ENCODE measurements around the gene DNER. TPM values are rescaled to one million over a fixed set of nuclear protein-coding genes. Genes with fewer than 3 reads are reported as not detected.

Gene DNER
- total and polyA plus RNA-seq, 2 experiments from 2014 or later: 4.7 to 8.8 TPM

DNA sequence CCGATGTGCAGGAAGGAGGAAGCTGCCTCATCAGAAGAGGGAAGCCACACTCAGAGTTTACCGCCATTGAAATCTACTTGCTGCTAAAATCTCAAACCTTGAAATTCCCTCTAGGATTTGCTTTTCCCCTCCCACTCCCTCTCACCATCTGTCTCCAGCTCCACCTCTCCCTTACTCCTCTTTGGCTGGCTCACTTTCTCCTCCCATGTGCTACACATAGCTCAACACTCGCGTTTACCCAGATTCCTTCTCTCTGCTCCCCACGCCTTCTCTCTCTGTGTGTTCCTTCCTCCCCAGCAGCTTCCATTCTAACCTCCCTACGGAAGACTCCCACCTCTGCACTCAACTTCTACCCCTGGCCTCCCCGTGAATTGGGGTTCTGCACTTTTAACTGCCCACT lies 143.1 kb downstream of the DNER start (continued):
- TF ChIP-seq, protein P1, sequence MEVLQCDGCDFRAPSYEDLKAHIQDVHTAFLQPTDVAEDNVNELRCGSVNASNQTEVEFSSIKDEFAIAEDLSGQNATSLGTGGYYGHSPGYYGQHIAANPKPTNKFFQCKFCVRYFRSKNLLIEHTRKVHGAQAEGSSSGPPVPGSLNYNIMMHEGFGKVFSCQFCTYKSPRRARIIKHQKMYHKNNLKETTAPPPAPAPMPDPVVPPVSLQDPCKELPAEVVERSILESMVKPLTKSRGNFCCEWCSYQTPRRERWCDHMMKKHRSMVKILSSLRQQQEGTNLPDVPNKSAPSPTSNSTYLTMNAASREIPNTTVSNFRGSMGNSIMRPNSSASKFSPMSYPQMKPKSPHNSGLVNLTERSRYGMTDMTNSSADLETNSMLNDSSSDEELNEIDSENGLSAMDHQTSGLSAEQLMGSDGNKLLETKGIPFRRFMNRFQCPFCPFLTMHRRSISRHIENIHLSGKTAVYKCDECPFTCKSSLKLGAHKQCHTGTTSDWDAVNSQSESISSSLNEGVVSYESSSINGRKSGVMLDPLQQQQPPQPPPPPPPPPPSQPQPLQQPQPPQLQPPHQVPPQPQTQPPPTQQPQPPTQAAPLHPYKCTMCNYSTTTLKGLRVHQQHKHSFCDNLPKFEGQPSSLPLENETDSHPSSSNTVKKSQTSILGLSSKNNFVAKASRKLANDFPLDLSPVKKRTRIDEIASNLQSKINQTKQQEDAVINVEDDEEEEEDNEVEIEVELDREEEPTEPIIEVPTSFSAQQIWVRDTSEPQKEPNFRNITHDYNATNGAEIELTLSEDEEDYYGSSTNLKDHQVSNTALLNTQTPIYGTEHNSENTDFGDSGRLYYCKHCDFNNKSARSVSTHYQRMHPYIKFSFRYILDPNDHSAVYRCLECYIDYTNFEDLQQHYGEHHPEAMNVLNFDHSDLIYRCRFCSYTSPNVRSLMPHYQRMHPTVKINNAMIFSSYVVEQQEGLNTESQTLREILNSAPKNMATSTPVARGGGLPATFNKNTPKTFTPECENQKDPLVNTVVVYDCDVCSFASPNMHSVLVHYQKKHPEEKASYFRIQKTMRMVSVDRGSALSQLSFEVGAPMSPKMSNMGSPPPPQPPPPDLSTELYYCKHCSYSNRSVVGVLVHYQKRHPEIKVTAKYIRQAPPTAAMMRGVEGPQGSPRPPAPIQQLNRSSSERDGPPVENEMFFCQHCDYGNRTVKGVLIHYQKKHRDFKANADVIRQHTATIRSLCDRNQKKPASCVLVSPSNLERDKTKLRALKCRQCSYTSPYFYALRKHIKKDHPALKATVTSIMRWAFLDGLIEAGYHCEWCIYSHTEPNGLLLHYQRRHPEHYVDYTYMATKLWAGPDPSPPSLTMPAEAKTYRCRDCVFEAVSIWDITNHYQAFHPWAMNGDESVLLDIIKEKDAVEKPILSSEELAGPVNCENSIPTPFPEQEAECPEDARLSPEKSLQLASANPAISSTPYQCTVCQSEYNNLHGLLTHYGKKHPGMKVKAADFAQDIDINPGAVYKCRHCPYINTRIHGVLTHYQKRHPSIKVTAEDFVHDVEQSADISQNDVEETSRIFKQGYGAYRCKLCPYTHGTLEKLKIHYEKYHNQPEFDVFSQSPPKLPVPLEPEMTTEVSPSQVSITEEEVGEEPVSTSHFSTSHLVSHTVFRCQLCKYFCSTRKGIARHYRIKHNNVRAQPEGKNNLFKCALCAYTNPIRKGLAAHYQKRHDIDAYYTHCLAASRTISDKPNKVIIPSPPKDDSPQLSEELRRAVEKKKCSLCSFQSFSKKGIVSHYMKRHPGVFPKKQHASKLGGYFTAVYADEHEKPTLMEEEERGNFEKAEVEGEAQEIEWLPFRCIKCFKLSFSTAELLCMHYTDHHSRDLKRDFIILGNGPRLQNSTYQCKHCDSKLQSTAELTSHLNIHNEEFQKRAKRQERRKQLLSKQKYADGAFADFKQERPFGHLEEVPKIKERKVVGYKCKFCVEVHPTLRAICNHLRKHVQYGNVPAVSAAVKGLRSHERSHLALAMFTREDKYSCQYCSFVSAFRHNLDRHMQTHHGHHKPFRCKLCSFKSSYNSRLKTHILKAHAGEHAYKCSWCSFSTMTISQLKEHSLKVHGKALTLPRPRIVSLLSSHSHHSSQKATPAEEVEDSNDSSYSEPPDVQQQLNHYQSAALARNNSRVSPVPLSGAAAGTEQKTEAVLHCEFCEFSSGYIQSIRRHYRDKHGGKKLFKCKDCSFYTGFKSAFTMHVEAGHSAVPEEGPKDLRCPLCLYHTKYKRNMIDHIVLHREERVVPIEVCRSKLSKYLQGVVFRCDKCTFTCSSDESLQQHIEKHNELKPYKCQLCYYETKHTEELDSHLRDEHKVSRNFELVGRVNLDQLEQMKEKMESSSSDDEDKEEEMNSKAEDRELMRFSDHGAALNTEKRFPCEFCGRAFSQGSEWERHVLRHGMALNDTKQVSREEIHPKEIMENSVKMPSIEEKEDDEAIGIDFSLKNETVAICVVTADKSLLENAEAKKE (CRISPR knock-in tag; IDR thresholded peaks at IDR 0.05): no peak
- TF ChIP-seq, protein P2, sequence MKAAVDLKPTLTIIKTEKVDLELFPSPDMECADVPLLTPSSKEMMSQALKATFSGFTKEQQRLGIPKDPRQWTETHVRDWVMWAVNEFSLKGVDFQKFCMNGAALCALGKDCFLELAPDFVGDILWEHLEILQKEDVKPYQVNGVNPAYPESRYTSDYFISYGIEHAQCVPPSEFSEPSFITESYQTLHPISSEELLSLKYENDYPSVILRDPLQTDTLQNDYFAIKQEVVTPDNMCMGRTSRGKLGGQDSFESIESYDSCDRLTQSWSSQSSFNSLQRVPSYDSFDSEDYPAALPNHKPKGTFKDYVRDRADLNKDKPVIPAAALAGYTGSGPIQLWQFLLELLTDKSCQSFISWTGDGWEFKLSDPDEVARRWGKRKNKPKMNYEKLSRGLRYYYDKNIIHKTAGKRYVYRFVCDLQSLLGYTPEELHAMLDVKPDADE (IDR thresholded peaks at IDR 0.05): no peak
- TF ChIP-seq NANOG (IDR thresholded peaks at IDR 0.05; ENCODE audit: borderline replicate concordance) (no peak), POLR2AphosphoS5 (IDR thresholded peaks at IDR 0.05; ENCODE audit: low read depth) (no peak), CREB1 (CRISPR knock-in tag; IDR thresholded peaks at IDR 0.05; ENCODE audit: low read depth) (no peak)

DNA sequence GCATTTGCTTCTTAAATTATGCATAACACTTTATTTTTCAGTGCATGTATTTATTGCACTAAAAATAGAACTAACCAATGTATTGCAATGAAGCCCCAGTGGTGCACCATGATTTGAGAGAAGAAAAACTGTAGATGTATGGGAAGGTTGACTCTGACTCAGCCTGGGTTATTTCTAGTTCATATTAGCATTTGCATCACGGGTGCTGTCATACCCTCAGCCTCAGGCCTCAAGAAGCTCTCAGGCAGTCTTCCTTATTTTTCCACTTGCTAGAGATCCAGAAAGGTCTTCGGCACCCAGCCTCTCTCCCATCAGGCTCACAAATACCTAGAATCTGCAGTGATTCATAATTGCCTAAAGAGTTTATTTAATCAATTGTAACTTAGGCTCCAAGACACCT lies 148.0 kb downstream of the DNER start:
- Histone ChIP-seq H3K36me3 (ENCODE audit: insufficient read depth) (no peaks in the 10 kb centered on the region), H3K79me2 (replicated peaks; ENCODE audit: insufficient read depth) (no peaks in the 10 kb centered on the region), H3K27me3 (ENCODE audit: insufficient read depth) (no peaks in the 10 kb centered on the region), H3K4me3 (no peak overlapping the region), H3K4me1 (ENCODE audit: insufficient read depth) (no peaks in the 10 kb centered on the region), H4K20me1 (replicated peaks; ENCODE audit: insufficient read depth) (no peaks in the 10 kb centered on the region), H3K4me2 (no peak overlapping the region), H3F3A (replicated peaks; ENCODE audit: low read depth) (no peaks in the 10 kb centered on the region), H3K9me2 (ENCODE audit: insufficient read depth) (peaks cover 11% of the 10 kb centered on the region; the same call in 1 of the 2 replicates), H3K27ac (ENCODE audit: low read depth) (no peak overlapping the region), H2AFZ (no peak overlapping the region)
- Mint-ChIP-seq H3K27ac (no peak overlapping the region), H3K36me3 (ENCODE audit: low read depth) (no peaks in the 10 kb centered on the region), H3K4me1 (no peaks in the 10 kb centered on the region), H3K27me3 (ENCODE audit: insufficient read depth, low read depth, poor library complexity) (no peaks in the 10 kb centered on the region), H3K4me3 (no peak overlapping the region), H3K9me3 (no peaks in the 10 kb centered on the region)
- no peak for ATAC-seq
- no peak for DNase-seq (ENCODE audit: low spot score)
- no peak for TF ChIP-seq ZNF114 (CRISPR knock-in tag; IDR thresholded peaks at IDR 0.05)
- no peak for TF ChIP-seq STAT1 (IDR thresholded peaks at IDR 0.05; ENCODE audit: unreplicated experiment)
- TF ChIP-seq EZH2phosphoT487 (IDR thresholded peaks at IDR 0.05; ENCODE audit: unreplicated experiment): no peak
- TF ChIP-seq, protein P3, sequence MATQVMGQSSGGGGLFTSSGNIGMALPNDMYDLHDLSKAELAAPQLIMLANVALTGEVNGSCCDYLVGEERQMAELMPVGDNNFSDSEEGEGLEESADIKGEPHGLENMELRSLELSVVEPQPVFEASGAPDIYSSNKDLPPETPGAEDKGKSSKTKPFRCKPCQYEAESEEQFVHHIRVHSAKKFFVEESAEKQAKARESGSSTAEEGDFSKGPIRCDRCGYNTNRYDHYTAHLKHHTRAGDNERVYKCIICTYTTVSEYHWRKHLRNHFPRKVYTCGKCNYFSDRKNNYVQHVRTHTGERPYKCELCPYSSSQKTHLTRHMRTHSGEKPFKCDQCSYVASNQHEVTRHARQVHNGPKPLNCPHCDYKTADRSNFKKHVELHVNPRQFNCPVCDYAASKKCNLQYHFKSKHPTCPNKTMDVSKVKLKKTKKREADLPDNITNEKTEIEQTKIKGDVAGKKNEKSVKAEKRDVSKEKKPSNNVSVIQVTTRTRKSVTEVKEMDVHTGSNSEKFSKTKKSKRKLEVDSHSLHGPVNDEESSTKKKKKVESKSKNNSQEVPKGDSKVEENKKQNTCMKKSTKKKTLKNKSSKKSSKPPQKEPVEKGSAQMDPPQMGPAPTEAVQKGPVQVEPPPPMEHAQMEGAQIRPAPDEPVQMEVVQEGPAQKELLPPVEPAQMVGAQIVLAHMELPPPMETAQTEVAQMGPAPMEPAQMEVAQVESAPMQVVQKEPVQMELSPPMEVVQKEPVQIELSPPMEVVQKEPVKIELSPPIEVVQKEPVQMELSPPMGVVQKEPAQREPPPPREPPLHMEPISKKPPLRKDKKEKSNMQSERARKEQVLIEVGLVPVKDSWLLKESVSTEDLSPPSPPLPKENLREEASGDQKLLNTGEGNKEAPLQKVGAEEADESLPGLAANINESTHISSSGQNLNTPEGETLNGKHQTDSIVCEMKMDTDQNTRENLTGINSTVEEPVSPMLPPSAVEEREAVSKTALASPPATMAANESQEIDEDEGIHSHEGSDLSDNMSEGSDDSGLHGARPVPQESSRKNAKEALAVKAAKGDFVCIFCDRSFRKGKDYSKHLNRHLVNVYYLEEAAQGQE (IDR thresholded peaks at IDR 0.05; ENCODE audit: unreplicated experiment): no peak

Measured in GM23338 (cell line).